Lung (tissue), 12 donors: ENCODE data around the gene PRCC. TPM values are rescaled to one million over a fixed set of nuclear protein-coding genes. Genes with fewer than 3 reads are reported as not detected.

Experiments used
- ATAC-seq: fragments of 200-7000 bp; cut with Tn5 transposase; one replicate; pipeline ENCODE4 v1.9.1; 2020; ENCODE audit warnings: moderate number of reproducible peaks; ENCODE audit not compliant: insufficient read depth, low FRiP score
- DNase-seq, 3 donors: peaks; one replicate each; pipeline ENCODE4 v3.0.0-alpha.2; 2013 to 2017
- H3K27ac ChIP-seq, 2 donors: one replicate each; pipeline ENCODE4 v1.5.1; 2013; ENCODE audit warnings: mild to moderate bottlenecking in 2 of 2, moderate library complexity in 2 of 2, control low read depth in 1 of 2, inconsistent platforms in 1 of 2, low read depth in 1 of 2, low read length in 1 of 2
- H3K27me3 ChIP-seq, 3 donors: one replicate each; pipeline ENCODE4 v1.5.1; 2013; ENCODE audit warnings: low read length in 2 of 3; ENCODE audit not compliant: control insufficient read depth in 3 of 3, insufficient read depth in 3 of 3
- H3K36me3 ChIP-seq, 4 donors: one replicate each; pipeline ENCODE4 v1.5.1; 2013; ENCODE audit warnings: low read length in 4 of 4, mild to moderate bottlenecking in 1 of 4, moderate library complexity in 1 of 4; ENCODE audit not compliant: control insufficient read depth in 4 of 4, insufficient read depth in 4 of 4
- H3K4me1 ChIP-seq, 5 donors: one replicate each; pipeline ENCODE4 v1.5.1; 2013; ENCODE audit warnings: low read length in 5 of 5, mild to moderate bottlenecking in 2 of 5, moderate library complexity in 1 of 5; ENCODE audit not compliant: control insufficient read depth in 5 of 5, insufficient read depth in 5 of 5
- H3K4me3 ChIP-seq: one replicate; pipeline ENCODE4 v1.5.1; 2013; ENCODE audit warnings: mild to moderate bottlenecking, control low read depth, moderate library complexity
- H3K9ac ChIP-seq, 2 donors: one replicate each; pipeline ENCODE4 v1.5.1; 2013; ENCODE audit warnings: low read length in 2 of 2, control low read depth in 1 of 2; ENCODE audit not compliant: insufficient read depth in 1 of 2
- H3K9me3 ChIP-seq, 4 donors: one replicate each; pipeline ENCODE4 v1.5.1; 2013; ENCODE audit warnings: low read length in 3 of 4, mild to moderate bottlenecking in 1 of 4, moderate library complexity in 1 of 4; ENCODE audit not compliant: control insufficient read depth in 4 of 4, insufficient read depth in 3 of 4
- CTCF ChIP-seq: IDR thresholded peaks from 2 replicates; pipeline ENCODE4 v1.5.1; 2012; ENCODE audit warnings: mild to moderate bottlenecking; ENCODE audit errors: control extremely low read depth, extremely low read depth
- WGBS, 2 donors: extraction: QIAGEN DNeasy Blood & Tissue Kit; methylation state at CpG; one replicate each; pipeline ENCODE4 v1.1.7; 2013; 5-methylcytosine and 5-hydroxymethylcytosine counted together
- polyA plus RNA-seq, 2 donors: library from polyadenylated mRNA; stranded (reverse); fragments of 200-250 nt; gene quantifications; one replicate each; pipeline ENCODE4 v1.2.1, GENCODE V29; 2013
- total RNA-seq, 2 donors: library from RNA; depleted of rRNA in 1 of 2; stranded (reverse); fragments of >200 nt in 1 of 2; gene quantifications; one replicate each; pipeline ENCODE4 v1.2.1, GENCODE V29; 2014 to 2021
- donor health status: control.
- donor health status: control.
- donor health status: Bipolar disorder and iron deficiency.
- donor health status: healthy.
- donor health status: DM: yes; HTN: yes; CAD: no.

PRCC gene
- total and polyA plus RNA-seq, 4 donors: 36.2 to 52.7 (median 39.3) TPM

DNA sequence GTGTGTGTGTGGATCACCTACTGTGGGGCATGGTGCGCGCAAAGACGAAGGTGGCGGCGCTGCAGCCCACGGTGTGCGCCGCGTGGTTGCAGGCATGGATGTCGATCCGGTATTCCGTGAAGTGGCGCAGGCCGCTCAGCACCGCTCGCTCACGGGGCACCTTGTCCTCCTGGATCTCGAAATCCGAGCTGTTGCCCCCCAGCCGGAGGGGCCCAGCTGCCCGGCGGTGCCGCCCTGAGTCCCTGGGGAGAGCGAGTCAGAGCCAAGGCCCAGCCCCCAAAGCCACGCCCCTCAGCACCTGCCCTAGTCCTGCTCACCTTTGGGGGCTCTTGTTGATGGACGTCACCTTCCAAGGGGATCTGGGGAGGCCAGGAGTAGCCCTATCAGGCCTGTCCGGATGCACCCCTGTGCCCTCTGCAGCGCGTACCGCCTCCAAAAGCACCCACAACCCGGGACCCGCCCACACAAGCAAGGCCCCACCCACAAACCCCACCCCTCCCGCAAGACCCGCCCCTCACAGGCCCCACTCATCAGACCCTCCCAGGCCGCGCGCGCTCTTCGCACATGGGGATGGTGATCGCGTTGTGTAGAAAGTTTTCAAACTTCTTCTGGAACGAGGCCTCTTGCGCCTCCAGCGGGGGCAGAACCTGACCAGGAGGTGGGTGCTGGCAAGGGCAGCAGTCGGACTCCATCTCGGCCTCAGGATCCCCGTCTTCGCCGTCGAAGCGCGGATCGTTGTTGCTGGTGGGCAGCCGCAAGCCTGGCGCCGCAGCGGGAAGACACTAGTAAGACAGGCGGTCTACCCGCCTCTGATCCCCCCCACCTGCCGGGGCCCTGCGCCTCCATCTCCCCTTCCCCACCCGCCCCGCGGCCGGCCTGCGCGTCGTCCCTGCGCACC is 78.0 kb downstream of the PRCC start:
- Histone ChIP-seq H3K9ac (no peak overlapping the region), H3K4me3 (no peak overlapping the region), H3K4me1 (peaks cover 0 to 9% (median 4%) of the 10 kb centered on the region in 5 donors), H3K27ac (no peak overlapping the region), H3K36me3 (no peaks in the 10 kb centered on the region), H3K9me3 (peaks cover 0 to 2% (median 0%) of the 10 kb centered on the region in 4 donors), H3K27me3 (peaks cover 3 to 87% (median 61%) of the 10 kb centered on the region in 3 donors)
- DNase-seq: no peak
- no peak for TF ChIP-seq CTCF
- ATAC-seq: no peak
- 6 to 8% methylated on average over 69 of the region's 69 CpGs for WGBS, 2 donors

DNA sequence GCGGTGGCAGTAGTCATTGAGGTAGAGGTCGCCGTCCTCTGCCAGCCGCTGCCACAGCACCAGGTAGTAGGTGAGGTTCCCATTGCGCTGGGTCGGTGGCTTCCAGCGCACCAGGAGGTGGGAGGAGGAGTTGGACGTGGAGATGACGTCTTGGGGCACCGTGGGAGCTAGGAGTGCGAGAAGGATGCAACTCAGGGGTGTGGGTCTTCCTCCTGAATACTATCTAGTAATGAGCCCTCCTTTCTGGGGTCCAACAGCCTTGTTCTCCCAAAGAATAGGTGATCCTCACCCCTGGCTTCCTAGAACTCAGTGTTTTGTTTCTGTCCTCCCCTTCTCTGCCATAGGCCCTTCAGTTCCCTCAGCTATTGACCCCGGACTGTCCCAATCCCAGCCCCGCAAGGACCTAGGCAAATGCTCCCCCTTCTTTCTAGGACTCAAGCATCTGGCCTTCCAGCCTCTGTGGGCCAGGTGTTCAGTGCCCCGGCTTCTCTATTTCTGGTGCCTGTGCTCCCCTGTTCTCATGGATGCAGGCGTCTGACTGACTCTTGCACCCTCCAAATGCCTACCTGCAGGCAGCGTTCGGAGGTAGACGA is 78.7 kb downstream of the PRCC start:
- no peak overlapping the region for H3K4me3 ChIP-seq
- no peaks in the 10 kb centered on the region for H3K36me3 ChIP-seq
- H3K27me3 ChIP-seq: peaks cover 3 to 85% (median 61%) of the 10 kb centered on the region in 3 donors
- peaks cover 0 to 9% (median 4%) of the 10 kb centered on the region in 5 donors for H3K4me1 ChIP-seq
- no peak for TF ChIP-seq CTCF
- DNase-seq (no peak), ATAC-seq (no peak)
- WGBS, 2 donors: 44 to 46% methylated on average over 18 of the region's 18 CpGs
- no peak overlapping the region for H3K27ac ChIP-seq
- H3K9ac ChIP-seq: no peak overlapping the region
- peaks cover 0 to 2% (median 0%) of the 10 kb centered on the region in 4 donors for H3K9me3 ChIP-seq

DNA sequence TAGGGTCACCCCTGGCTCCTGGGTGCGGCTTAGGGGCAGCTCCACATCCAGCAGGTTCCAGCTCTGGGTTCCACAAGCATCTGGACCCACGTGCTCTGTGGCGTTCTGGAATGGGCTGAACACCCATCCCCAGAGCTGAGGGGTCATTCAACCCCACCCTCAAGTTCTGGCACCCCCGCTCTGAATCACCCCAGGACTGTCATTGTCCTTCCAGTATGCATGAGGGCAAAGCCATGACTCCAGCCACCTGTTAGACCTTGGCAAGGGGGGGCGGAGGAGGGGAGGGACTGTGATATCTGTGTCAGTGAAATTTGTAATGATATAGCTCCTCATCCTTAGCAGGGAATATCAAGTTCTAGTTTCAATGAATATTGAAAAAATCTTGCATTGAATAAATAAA is 79.3 kb downstream of the PRCC start:
- DNase-seq (no peak), ATAC-seq (no peak)
- TF ChIP-seq CTCF: no peak
- peaks cover 0 to 2% (median 0%) of the 10 kb centered on the region in 4 donors for H3K9me3 ChIP-seq
- 89 to 93% methylated on average over 5 of the region's 5 CpGs for WGBS, 2 donors
- H3K4me3 ChIP-seq: no peak overlapping the region
- peaks cover 3 to 79% (median 61%) of the 10 kb centered on the region in 3 donors for H3K27me3 ChIP-seq
- H3K4me1 ChIP-seq: peaks cover 0 to 9% (median 4%) of the 10 kb centered on the region in 5 donors
- H3K9ac ChIP-seq: no peak overlapping the region
- H3K27ac ChIP-seq: no peak overlapping the region
- no peaks in the 10 kb centered on the region for H3K36me3 ChIP-seq
